Left kidney (tissue), 8 donors: ENCODE data around the gene ARFGAP1. TPM values are rescaled to one million over a fixed set of nuclear protein-coding genes. Genes with fewer than 3 reads are reported as not detected.

ENCODE experiments used
- DNase-seq: peaks from one replicate; pipeline ENCODE4 v3.0.0-alpha.2; 2013
- long read RNA-seq, 8 donors: transcript quantifications; one replicate each; lab custom pipeline, GENCODE V29; 2026
- polyA plus RNA-seq: library from polyadenylated mRNA; unstranded; fragments of 120-200 nt; gene quantifications from one replicate; pipeline ENCODE4 v1.2.1, GENCODE V29; 2013; ENCODE audit not compliant: insufficient read length

The ARFGAP1 gene
- 67.1 TPM for polyA plus RNA-seq
- long read RNA-seq, donor 1, transcript ARFGAP1-203 (13 exons, 3,281 nt): major isoform, 7 of 31 reads
- long read RNA-seq, donor 1, partial matches to known transcripts: 18 of 31 reads
- long read RNA-seq, donor 1, other reads (novel, unspliced or antisense): 0 of 31 reads
- long read RNA-seq, donor 2, transcript ARFGAP1-203 (13 exons, 3,281 nt): major isoform, 12 of 17 reads
- long read RNA-seq, donor 2, partial matches to known transcripts: 0 of 17 reads
- long read RNA-seq, donor 2, other reads (novel, unspliced or antisense): 0 of 17 reads
- long read RNA-seq, donor 3, transcript ARFGAP1-203 (13 exons, 3,281 nt): major isoform, 6 of 41 reads
- long read RNA-seq, donor 3, partial matches to known transcripts: 32 of 41 reads
- long read RNA-seq, donor 3, other reads (novel, unspliced or antisense): 0 of 41 reads
- long read RNA-seq, donor 4: 0 reads
- long read RNA-seq, donor 5, transcript ARFGAP1-203 (13 exons, 3,281 nt): major isoform, 10 of 13 reads
- long read RNA-seq, donor 5, partial matches to known transcripts: 0 of 13 reads
- long read RNA-seq, donor 5, other reads (novel, unspliced or antisense): 0 of 13 reads
- long read RNA-seq, donor 6, partial matches to known transcripts: 0 of 4 reads
- long read RNA-seq, donor 6, other reads (novel, unspliced or antisense): 0 of 4 reads
- long read RNA-seq, donor 7, partial matches to known transcripts: 35 of 40 reads
- long read RNA-seq, donor 7, other reads (novel, unspliced or antisense): 0 of 40 reads
- long read RNA-seq, donor 8, transcript ARFGAP1-203 (13 exons, 3,281 nt): major isoform, 6 of 8 reads
- long read RNA-seq, donor 8, partial matches to known transcripts: 0 of 8 reads
- long read RNA-seq, donor 8, other reads (novel, unspliced or antisense): 0 of 8 reads

DNA sequence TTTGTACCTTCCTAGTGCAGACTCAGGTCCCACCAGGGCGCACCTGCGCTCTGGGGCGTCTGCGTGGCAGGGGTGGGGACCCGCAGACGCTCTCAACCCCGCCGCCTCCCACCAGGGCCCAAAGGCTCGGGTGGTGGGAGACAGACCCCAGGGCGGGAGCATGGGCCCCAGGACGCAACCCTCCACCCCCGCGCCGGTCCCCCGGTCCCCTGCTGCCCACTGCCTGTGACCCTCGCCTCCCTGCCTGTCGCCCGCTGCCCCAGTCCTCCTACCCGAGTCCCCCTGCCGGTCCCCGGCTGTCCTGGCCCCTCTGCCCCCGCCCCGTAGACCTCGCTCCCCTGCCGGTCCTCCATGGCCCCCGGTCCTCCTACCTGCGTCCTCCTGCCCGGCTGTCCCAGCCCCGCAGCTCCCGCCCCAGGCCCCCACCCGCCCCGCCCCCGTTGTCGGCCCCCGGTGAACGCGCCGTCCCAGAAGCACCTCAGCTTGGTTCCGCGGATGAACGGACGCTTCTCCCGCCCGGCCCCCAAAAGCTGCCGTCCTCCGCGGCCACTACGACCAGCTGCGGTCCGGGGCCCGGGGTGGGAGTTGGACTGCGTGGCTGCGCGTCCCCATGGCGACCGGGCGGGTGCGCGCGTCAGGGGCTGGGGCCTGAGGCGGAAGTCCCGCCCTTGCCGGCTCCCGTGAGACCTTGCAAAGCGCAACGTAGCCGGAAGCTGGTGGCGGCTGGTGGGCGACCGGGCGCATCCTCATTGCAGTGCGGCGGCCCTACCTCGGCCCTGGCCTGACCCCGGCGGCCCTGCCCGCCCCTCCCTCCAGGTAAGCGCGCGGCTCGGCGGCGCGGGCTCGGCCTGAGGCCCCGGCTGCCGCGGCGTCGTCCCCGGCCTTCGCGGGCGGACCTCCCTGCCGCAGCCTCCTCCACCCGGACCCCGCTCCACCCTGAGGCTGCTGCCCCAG lies at the start of gene ARFGAP1:
ARFGAP1 (plus strand) TSS at position 709 of the 954 bp plus-strand sequence. CDS start 2,768 bp downstream, outside the sequence.
- DNase-seq: peak; percentile 91

DNA sequence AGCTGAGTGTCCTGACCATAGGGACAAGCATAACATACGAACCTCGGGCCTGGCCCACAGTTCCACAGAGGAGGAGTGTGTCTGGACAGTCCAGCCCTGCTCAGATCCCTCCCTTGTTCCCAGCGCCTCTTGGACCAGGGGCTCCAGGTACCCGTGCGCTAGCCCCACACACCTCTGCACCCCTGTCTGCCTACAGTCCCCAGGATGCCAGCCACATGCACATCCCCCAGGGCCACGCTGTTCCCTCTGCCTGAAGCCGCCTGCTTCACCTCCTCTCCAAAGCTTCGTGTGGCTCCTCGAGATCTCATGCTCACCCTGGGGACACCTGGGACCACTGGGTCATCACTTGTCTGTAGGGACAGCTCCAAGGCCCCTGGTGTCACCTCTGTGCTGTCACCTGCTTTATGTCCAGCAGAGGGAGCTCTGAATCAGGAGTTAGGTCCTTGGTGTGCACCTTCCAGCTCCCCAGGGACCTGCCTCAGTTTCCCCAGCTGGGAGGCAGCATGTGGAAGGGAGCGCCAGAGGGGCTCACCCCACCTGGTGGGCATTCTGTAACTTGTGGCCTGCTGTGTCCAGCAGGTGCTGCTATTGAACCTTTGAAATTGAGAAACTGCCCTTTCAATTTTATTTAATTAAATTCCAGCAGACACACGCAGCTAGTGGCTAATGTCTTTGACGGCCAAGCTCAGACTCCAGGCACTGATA lies 49.3 kb upstream of the ARFGAP1 start:
- no peak for DNase-seq

DNA sequence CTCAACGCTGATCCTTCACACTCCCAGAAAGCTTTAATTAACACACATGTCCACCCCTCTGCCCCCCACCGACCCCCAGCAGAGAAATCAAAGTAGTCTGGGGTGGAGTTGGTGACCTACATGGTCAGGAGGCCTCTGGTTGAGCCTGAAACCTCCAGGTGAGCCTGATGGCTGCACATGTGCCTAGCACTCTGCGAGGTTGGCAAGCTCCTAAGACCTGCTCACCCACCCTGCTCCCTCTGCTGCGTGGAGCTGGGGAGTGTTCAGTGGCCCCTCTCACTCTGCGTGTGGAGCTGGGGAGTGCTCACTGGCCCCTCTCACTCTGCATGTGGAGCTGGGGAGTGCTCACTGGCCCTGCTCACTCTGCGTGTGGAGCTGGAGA lies 48.8 kb upstream of the ARFGAP1 start:
- DNase-seq: no peak

DNA sequence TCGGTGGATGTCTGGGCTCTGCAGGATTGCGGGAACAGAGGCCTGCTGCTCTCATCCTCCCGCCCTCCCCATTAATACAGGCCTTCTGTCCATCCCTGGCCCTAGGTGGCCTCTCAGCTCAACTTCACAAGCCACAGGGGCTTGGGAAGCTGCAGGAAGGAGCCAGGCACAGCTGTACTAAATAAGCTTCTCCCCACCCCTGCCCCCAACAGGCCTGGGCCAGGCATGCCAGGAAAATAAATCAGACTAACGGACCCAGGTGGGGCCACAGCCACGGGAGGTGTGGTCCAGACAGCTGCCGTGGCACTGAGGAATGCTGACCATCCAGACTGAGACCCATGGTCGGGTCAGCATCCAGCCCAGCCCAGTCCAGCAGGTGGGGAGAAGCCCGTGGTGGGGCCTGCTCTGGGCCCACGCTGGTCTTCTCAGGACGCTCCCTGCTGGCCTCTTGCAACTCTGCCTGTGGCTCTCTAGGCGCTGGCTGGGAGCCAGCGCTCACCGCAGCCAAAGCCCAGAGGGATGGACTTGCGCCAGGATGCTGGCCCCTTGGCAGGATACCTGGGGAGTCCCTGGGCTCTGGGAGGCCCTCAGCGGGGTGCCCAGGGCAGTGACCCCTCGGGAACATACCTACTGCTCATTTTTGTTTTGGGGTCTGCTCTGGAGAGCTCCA lies 48.1 kb upstream of the ARFGAP1 start:
- DNase-seq: no peak

DNA sequence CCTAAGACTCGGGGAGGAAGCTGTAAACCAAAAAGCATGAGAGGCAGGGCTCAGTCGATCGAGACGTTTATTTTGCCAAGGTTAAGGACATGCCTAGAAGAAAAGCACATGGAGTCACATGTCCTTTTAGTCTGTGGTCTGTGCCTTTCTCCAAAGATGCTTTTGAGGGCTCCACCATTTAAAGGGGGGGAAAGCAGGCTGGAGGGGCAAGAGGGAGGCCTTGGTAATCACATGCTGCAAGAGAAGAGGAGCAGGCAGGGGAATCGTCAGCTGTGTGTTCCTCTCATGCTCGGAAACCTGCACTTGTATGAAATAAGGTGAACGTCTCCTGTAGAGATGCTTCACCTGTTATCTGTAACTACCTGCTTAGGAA lies 47.5 kb upstream of the ARFGAP1 start:
- DNase-seq: no peak

DNA sequence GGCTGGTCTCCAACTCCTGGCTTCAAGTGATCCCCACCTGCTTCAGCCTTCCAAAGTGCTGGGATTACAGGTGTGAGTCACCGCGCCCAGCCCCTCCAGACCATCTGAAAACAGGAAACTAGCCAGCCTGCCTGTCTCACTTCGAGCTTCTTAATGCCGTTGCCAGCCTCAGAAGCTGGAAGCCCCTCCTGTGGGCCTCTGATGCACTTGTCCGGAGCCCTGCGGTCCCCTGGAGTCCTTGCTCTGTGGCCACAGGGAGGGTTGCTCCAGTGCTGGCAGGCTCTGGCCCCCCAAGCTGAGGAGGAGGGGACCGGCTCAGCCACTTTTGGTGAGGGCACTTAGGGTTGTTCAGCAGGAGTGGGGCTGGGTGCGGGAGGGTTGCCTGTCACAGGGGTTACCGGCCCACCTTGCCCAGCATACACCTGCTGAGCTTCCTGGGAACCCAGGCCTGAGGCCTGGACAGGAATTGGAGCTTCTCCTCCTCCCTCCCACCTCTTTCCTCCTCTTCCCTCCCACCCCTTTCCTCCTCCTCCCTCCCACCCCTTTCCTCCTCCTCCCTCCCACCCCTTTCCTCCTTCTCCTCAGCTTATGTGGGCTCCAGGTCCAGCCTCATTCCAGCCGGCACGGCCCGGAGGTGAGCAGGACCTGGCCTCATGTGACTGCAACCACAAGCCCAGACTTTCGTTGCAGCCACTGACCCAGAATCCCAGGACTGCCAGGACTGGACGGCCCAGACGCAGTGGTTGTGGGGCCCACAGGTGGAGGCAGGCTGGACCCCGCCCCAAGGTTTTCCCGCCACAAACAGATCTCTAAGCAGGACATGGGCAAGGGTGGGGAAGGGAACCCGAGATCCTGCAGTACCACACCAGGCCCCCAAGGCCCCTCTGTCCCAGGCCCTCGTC lies 46.3 kb upstream of the ARFGAP1 start:
- DNase-seq: no peak

DNA sequence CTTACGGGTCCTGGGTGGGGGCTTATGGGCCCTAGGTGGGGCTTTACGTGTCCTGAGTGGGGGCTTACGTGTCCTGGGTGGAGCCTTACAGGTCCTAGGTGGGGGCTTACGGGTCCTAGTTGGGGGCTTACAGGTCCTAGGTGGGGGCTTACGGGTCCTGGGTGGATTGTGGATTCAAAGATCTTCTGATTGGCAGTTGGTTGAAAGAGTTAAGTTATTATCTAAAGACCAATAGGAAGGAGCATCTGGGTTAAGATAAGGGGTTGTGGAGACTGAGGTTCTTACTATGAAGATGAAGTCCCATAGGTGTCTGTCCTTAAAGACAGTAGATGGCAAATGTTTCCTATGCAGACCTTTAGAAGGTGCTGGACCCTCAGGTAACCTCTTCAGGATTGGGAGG lies 45.4 kb upstream of the ARFGAP1 start:
- DNase-seq: no peak

DNA sequence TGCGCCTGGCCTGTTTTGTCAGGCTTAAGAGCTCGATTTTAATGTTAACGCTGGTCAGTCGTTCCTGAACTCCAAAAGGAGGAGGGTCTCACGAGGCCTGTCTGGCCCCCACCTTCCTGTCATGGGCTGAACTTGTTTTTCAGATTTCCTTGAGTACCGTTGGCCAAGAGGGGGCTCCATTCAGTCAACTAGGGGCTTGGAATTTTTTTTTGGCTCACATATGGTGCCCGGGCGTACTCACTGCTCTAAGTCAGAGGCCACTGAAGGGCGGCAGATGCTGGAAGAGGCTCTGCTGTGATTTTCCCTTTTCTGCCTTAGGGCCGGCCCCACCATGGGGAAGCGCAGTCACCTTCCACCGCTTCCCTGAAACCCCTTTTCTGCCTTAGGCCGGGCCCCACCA lies 43.8 kb upstream of the ARFGAP1 start:
- no peak for DNase-seq

DNA sequence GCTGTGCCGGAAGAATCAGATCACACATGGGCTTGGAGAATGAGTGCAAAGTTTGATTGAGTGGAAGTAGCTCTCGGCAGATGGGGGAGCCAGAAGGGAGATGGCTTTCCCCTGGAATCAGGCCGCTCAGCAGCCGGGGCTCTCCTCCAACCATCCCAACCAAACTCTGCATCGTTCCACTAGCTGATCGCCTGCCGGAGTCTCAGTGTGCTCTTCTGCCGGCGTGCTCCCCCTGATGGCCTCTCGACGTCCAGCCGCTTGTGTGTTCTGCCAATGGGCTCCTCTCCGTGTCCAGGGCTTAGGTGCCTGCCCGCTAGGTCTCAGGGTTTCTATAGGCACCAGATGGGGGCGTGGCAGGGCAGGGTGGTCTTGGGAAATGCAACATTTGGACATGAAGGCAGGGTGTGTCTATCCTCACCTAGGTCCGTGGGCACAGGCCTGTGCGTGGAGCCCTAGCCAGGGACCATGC lies 41.8 kb upstream of the ARFGAP1 start:
- DNase-seq: peak; percentile 61

DNA sequence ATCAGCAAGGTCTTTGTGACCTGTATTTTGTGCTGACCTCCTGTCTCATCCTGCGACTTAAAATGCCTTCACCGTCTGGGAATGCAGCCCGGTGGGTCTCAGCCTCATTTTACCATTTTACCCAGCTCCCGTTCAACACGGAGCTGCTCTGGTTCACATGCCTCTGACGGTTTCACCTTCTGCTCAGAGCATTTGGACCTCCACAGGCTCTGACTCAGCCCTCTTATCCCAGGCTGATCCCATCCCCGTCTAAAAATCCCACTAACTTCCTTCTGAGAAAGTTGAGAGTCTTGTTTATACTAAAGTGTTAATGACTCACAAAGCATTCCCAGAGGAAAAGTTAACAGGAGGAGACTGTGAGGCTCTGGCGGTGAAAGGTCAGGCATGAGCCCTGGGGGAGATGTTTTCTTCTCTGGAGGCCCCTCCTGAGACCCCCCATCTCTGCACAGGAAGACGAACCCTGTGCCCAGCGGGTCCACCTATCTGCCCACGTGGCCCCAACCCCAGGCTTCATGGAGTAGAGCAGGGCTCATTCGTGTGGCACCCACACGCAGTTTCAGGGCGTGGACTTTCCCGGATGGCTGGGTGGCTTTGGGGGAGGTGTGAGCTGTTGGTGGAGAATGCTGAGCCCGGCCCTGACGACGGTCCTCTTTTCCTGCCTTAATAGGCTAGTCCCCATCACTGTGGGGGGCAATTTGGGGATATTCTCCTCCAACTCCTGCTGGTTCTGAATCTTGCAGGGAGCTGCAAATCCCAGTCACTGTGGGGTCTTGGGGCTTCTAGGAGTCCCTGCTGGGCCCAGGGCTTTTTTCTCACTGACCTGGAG lies 40.2 kb upstream of the ARFGAP1 start:
- DNase-seq: no peak

DNA sequence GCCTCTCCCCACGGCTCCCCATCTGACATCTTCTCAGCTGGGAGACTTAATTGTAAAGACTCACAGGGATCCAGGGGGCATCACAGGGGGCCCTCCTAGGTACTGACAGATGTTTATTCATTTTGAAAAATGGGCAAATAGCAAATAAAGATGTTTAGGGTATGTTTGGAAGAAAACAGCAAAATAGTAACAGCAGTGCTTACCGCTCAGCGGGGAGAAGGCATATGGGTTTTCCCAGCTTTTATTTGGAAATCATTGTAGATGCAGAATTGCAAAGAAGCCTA lies 39.6 kb upstream of the ARFGAP1 start:
- no peak for DNase-seq

DNA sequence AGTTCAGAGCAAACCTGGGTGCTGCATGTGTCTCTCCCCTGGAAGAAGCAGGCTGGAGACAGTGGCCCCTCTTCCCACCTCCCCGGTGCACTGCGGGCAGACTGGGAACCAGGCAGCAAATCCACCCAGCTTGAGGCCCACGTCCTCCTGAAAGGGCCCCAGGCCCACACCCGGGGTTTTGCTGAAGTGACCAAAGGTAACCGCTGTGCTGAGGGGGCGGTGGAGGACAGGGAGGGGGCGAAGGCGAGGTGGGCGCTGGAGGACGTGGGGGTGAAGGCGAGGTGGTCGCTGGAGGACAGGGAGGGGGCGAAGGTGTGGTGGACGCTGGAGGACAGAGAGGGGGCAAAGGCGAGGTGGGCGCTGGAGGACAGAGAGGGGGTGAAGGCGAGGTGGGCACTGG lies 38.7 kb upstream of the ARFGAP1 start:
- no peak for DNase-seq

DNA sequence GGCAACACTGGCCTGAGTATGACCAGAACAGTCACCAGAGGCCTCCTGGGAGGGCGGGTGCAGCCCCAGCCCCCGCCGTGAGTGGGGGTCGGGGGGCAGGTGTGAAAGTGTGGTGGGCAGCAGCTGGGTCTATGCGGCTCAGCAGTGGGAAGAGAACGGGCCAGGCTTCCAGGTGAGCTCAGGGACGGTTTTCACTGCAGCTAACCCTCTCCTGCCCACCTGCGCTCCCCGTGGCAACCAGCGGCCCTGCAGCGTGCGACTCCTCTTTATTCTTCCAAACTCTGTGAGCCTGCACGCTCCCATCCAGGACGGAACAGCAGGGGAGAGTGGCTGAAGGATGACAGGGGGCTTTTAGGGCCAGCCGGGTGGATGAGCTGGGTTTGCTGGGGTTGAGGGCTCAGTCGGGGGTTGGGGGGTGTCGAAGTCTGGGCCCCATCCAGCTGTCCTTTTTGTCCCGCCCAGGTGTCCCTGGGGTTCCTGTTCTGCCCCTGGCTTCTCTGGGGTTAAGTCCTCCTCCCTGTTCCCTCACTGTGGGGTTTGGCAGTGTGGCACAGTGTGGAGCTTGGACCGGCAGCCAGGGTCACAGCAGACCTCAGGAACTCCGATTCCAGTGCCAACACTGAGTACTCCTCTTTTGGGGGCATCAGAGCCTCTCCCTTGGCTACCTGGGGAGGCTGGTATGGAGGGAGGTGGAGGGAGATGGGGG lies 37.8 kb upstream of the ARFGAP1 start:
- DNase-seq: no peak

DNA sequence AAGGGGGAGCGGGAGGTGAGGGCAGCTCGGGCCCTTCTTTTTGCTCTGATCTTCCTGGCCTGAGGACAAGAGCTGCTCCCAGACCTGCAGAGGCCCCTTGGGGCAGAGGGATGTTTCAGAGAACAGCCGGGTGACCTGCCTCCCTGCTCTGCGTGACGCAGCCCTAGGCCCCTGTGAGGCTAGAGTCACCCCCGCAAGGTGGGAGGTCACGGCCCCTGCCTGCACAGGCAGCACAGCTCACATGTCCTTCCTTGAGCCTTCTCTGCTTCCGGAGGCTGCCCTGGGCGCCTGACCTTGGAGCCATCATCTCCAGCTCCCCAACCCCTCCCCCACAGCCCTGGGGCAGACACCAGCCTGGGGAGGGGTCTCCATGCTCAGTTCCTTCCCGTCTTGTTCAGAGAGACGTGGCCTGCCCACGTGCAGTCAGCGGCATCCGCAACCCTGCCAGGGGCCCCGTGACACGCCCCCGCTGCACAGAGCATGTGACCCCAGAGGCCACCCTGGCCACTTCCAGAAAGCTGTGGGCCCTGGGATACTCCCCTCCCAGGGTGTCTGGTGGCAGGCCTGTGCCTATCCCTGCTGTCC lies 37.1 kb upstream of the ARFGAP1 start, which contains the start of gene BIRC7:
BIRC7 (plus strand) TSS at position 507 of the 585 bp plus-strand sequence. CDS start 192 bp downstream, outside the sequence.
- no peak for DNase-seq

DNA sequence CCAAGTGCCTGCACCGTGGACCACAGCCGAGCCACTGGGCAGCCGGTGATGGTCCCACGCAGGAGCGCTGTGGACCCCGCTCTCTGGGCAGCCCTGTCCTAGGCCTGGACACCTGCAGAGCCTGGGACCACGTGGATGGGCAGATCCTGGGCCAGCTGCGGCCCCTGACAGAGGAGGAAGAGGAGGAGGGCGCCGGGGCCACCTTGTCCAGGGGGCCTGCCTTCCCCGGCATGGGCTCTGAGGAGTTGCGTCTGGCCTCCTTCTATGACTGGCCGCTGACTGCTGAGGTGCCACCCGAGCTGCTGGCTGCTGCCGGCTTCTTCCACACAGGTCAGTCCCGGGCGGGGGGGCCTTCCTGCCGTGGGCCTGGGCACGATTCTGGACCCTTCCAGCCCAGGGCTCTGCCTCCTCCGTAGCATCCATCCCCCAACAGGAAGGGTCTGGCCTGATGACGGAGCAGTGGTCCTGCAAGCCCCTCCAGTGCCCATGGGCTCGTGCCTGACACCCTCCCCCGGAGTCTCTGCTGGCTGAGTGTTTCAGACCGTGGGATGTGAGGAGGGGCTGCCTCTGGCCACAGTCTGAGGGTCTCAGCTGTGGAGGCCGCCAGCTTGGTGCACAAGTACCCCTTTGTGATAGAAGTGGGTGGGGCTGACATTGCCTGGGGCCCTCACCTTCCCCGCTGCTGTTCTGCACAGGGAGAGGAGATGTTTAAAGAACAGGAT lies 36.3 kb upstream of the ARFGAP1 start:
- no peak for DNase-seq

DNA sequence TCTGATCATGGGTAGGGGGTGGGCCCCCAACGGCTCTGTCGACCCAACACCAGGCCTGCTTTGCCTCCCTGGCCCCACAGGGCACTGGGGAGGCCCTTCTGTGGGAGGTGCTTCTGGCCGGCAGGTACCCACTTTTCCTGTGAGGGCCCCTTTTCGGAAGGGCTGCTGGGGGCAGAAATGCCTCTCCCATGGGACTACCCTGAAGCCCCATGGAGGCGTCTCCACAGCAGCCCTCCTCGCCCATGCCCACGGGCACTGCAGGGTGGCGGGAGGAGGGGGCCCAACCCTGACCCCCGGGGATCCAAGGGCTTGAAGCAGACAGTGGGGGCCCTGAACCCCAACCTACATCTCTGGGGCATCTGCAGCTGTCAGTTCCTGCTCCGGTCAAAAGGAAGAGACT lies 34.6 kb upstream of the ARFGAP1 start:
- DNase-seq: no peak
